Mesothelial cell of epicardium (in vitro differentiated cells): ENCODE results near the gene ZMYND12. TPM values are rescaled to one million over a fixed set of nuclear protein-coding genes. Genes with fewer than 3 reads are reported as not detected.

Experiments
- DNase-seq, 2 experiments: peaks; one replicate each; pipeline ENCODE4 v3.0.0; 2021; ENCODE audit warnings: low spot score in 2 of 2; ENCODE audit not compliant: unreplicated experiment in 2 of 2
- H3K27ac Mint-ChIP-seq: 2 replicates; pipeline ENCODE4 v1.8.0; 2021; ENCODE audit warnings: mixed read lengths
- H3K27me3 Mint-ChIP-seq: 2 replicates; pipeline ENCODE4 v1.8.0; 2021; ENCODE audit warnings: low read depth, mixed read lengths
- H3K36me3 Mint-ChIP-seq: 2 replicates; pipeline ENCODE4 v1.8.0; 2021; ENCODE audit warnings: mixed read lengths
- H3K4me1 Mint-ChIP-seq: 2 replicates; pipeline ENCODE4 v1.8.0; 2021; ENCODE audit warnings: mixed read lengths
- H3K4me3 Mint-ChIP-seq: 2 replicates; pipeline ENCODE4 v1.8.0; 2021; ENCODE audit warnings: mild to moderate bottlenecking, moderate library complexity, mixed read lengths
- H3K9me3 Mint-ChIP-seq: 2 replicates; pipeline ENCODE4 v1.8.0; 2021; ENCODE audit warnings: mixed read lengths
- CTCF ChIP-seq: fragments of 200-600 bp; sonication (generic); IDR thresholded peaks from one replicate; pipeline ENCODE4 v1.5.0; 2021; ENCODE audit warnings: antibody characterized with exemption; ENCODE audit not compliant: unreplicated experiment
- total RNA-seq: library from RNA; stranded (reverse); gene quantifications from 3 replicates; pipeline ENCODE4 v1.2.1, GENCODE V29; 2021

Gene ZMYND12
- total RNA-seq, 1 donor from 2014 or later: 0.76 TPM

DNA sequence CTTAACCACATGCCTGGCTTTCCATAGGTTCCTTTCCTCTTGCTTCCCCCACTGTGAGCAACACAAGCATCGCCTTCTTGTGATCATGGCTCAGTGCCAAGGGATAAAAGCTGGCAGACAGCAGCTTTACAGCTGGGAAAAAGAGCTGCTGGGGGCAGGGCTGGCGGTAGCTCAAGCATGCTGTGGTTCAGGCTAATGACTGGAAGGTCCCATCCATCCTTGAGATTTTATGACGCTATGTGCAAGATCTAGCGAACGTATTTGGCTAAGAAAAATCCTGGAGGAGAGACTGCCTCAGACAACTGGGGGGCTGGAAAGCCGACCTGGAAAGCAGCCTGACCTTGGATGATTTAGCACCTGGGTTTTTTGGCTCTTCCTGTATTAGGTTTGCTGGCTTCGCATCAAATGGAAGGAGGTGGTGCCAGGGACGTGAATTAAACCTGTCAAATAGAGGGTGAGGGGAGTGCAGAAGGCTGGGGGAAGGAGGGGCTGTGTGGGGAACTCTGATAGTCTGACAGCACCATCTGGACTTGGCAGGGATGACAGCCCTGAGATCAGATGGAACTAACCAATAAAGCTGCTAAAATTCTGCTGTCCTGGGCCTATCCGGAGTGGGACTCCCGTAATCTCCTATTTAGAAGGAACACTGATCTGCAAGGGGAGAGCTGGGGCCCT lies 34.8 kb downstream of the ZMYND12 start:
- H3K9me3 Mint-ChIP-seq: no peaks in the 10 kb centered on the region
- no peak for TF ChIP-seq CTCF
- peaks cover 48% of the 10 kb centered on the region for H3K4me1 Mint-ChIP-seq
- H3K4me3 Mint-ChIP-seq: peak overlapping the region; percentile 36
- DNase-seq: peak; percentile 61 to 73
- H3K36me3 Mint-ChIP-seq: no peaks in the 10 kb centered on the region
- H3K27ac Mint-ChIP-seq: peak overlapping the region; percentile 65
- H3K27me3 Mint-ChIP-seq: no peaks in the 10 kb centered on the region

- H3K27ac Mint-ChIP-seq: no peak overlapping the region
- no peak for DNase-seq
- no peaks in the 10 kb centered on the region for H3K9me3 Mint-ChIP-seq
- H3K27me3 Mint-ChIP-seq: peaks cover 1% of the 10 kb centered on the region
- H3K4me1 Mint-ChIP-seq: peaks cover 48% of the 10 kb centered on the region
- no peak overlapping the region for H3K4me3 Mint-ChIP-seq
- H3K36me3 Mint-ChIP-seq: no peaks in the 10 kb centered on the region
- TF ChIP-seq CTCF: no peak
These were observed 35.7 kb downstream of the ZMYND12 start for GRCh38 chr1:42420121-42420520.

- H3K4me1 Mint-ChIP-seq: peaks cover 48% of the 10 kb centered on the region
- H3K9me3 Mint-ChIP-seq: no peaks in the 10 kb centered on the region
- no peak overlapping the region for H3K4me3 Mint-ChIP-seq
- no peak overlapping the region for H3K27ac Mint-ChIP-seq
- no peak for DNase-seq
- H3K36me3 Mint-ChIP-seq: no peaks in the 10 kb centered on the region
- peaks cover 3% of the 10 kb centered on the region for H3K27me3 Mint-ChIP-seq
- TF ChIP-seq CTCF: no peak
These were observed 36.5 kb downstream of the ZMYND12 start for GRCh38 chr1:42419126-42419821.

- no peak overlapping the region for H3K27ac Mint-ChIP-seq
These were observed 37.3 kb downstream of the ZMYND12 start for GRCh38 chr1:42418516-42418915.

GRCh38 chr1:42417166-42417565 lies 38.7 kb downstream of the ZMYND12 start:
- Mint-ChIP-seq H3K27me3 (peaks cover 3% of the 10 kb centered on the region), H3K4me1 (peaks cover 34% of the 10 kb centered on the region), H3K36me3 (no peaks in the 10 kb centered on the region), H3K27ac (no peak overlapping the region), H3K4me3 (no peak overlapping the region), H3K9me3 (no peaks in the 10 kb centered on the region)
- no peak for TF ChIP-seq CTCF
- DNase-seq: no peak

More at GRCh38 chr1:42418516-42418915, 37.3 kb downstream of the ZMYND12 start:
- Mint-ChIP-seq H3K9me3 (no peaks in the 10 kb centered on the region), H3K4me3 (no peak overlapping the region), H3K27me3 (peaks cover 3% of the 10 kb centered on the region), H3K36me3 (no peaks in the 10 kb centered on the region), H3K4me1 (peaks cover 42% of the 10 kb centered on the region)
- TF ChIP-seq CTCF: no peak
- no peak for DNase-seq
